Gastrocnemius medialis (tissue), 4 donors: Measurements from ENCODE around the gene DCC. TPM values are rescaled to one million over a fixed set of nuclear protein-coding genes. Genes with fewer than 3 reads are reported as not detected.

ENCODE experiments used
- ATAC-seq, 2 donors: fragments of 150-250 bp; one replicate each; pipeline ENCODE4 v1.9.1; 2016
- DNase-seq, 2 donors: peaks; one replicate each; pipeline ENCODE4 v3.0.0-alpha.2; 2019
- H3K27ac ChIP-seq, 4 donors: fragments of 200-600 bp; sonication (generic); 1 replicate in 1 of 4; 2 replicates in 3 of 4; pipeline ENCODE4 v1.5.1; 2016 to 2018; ENCODE audit warnings: mild to moderate bottlenecking in 2 of 4, moderate library complexity in 1 of 4
- H3K27me3 ChIP-seq, 3 donors: fragments of 200-600 bp; sonication (generic) in 2 of 3; 1 replicate in 1 of 3; 2 replicates in 2 of 3; pipeline versions ENCODE4 v1.5.1 to v1.6.0; 2016 to 2019; ENCODE audit warnings: mild to moderate bottlenecking in 1 of 3, moderate library complexity in 1 of 3
- H3K36me3 ChIP-seq, 2 donors: fragments of 200-600 bp; sonication (generic) in 1 of 2; one replicate each; pipeline ENCODE4 v1.5.1; 2017 to 2018
- H3K4me1 ChIP-seq, 2 donors: fragments of 200-600 bp; sonication (generic) in 1 of 2; one replicate each; pipeline ENCODE4 v1.5.1; 2016 to 2017; ENCODE audit warnings: mild to moderate bottlenecking in 2 of 2
- H3K4me3 ChIP-seq, 4 donors: fragments of 200-600 bp; sonication (generic) in 3 of 4; 1 replicate in 1 of 4; 2 replicates in 3 of 4; pipeline ENCODE4 v1.5.1; 2016 to 2019; ENCODE audit warnings: mild to moderate bottlenecking in 2 of 4
- H3K9me3 ChIP-seq, 3 donors: fragments of 200-600 bp; sonication (generic) in 2 of 3; 1 replicate in 1 of 3; 2 replicates in 2 of 3; pipeline ENCODE4 v1.5.1; 2016 to 2019
- POLR2A ChIP-seq, 2 donors: fragments of 450-650 bp; IDR thresholded peaks; one replicate each; pipeline ENCODE4 v1.6.1; 2017; ENCODE audit warnings: antibody characterized with exemption in 2 of 2, mild to moderate bottlenecking in 2 of 2, moderate library complexity in 2 of 2
- in situ Hi-C, 4 donors: fragments of 200-750 bp; cut with MboI; loops; one replicate each; pipeline versions ENCODE4 v1.15.0 to v1.8.0; 2017; ENCODE audit warnings: low sequenced_read_pairs in 4 of 4
- intact Hi-C: fragments of 100-400 bp; cut with DNase I; formaldehyde crosslinking; loops from one replicate; pipeline ENCODE4 v1.15.1; 2023; ENCODE audit warnings: low total_unique reads
- total RNA-seq, 4 donors: library from RNA; depleted of rRNA; stranded (reverse); fragments of >200 nt; gene quantifications; one replicate each; pipeline versions ENCODE4 v1.1.0 to v1.2.3, GENCODE V29; 2016
- TF ChIP-seq, protein P1 (sequence below), 5 experiments: fragments of 450-650 bp in 3 of 5; fragments of 200-600 bp in 2 of 5; sonication (generic) in 2 of 5; IDR thresholded peaks in 4 of 5; conservative IDR thresholded peaks in 1 of 5; 1 replicate in 4 of 5; 2 replicates in 1 of 5; pipeline ENCODE4 v1.5.1; 2016 to 2019; ENCODE audit warnings: antibody characterized with exemption in 5 of 5, mild to moderate bottlenecking in 3 of 5, moderate library complexity in 3 of 5

DCC gene, protein sequence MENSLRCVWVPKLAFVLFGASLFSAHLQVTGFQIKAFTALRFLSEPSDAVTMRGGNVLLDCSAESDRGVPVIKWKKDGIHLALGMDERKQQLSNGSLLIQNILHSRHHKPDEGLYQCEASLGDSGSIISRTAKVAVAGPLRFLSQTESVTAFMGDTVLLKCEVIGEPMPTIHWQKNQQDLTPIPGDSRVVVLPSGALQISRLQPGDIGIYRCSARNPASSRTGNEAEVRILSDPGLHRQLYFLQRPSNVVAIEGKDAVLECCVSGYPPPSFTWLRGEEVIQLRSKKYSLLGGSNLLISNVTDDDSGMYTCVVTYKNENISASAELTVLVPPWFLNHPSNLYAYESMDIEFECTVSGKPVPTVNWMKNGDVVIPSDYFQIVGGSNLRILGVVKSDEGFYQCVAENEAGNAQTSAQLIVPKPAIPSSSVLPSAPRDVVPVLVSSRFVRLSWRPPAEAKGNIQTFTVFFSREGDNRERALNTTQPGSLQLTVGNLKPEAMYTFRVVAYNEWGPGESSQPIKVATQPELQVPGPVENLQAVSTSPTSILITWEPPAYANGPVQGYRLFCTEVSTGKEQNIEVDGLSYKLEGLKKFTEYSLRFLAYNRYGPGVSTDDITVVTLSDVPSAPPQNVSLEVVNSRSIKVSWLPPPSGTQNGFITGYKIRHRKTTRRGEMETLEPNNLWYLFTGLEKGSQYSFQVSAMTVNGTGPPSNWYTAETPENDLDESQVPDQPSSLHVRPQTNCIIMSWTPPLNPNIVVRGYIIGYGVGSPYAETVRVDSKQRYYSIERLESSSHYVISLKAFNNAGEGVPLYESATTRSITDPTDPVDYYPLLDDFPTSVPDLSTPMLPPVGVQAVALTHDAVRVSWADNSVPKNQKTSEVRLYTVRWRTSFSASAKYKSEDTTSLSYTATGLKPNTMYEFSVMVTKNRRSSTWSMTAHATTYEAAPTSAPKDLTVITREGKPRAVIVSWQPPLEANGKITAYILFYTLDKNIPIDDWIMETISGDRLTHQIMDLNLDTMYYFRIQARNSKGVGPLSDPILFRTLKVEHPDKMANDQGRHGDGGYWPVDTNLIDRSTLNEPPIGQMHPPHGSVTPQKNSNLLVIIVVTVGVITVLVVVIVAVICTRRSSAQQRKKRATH (N-terminal part only)
- total RNA-seq, result not detected

DNA sequence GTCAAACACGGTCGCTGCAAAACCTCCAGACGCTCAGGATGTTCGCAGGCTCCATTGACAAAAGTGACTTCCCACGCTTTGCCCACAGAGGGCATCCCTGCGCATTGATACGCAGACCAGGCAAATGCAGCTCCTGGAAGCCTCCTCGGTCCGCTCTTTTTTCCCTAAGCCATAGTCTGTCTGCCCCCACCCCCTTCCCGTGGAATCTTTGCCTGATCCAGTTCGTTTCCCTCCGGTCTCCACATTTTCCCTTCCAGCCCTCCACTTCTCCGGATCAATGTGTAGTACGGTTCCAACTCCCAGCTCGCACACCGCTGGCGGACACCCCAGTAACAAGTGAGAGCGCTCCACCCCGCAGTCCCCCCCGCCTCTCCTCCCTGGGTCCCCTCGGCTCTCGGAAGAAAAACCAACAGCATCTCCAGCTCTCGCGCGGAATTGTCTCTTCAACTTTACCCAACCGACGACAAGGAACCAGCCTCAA, at the start of gene DCC:
Gene DCC, plus strand, starts transcription at position 307 of the 481 bp plus-strand sequence. CDS start 591 bp downstream, outside the sequence.
- peaks cover 32 to 34% (median 33%) of the 10 kb centered on the region in 3 donors for H3K27me3 ChIP-seq
- intact Hi-C loops, result no loop called here
- ATAC-seq (no peak), DNase-seq (no peak)
- H3K4me1 ChIP-seq, result no peaks in the 10 kb centered on the region
- H3K27ac ChIP-seq, result no peak within 1 kb of the TSS
- H3K36me3 ChIP-seq, result no peaks in the 10 kb centered on the region
- H3K4me3 ChIP-seq, result no peak within 1 kb of the TSS
- H3K9me3 ChIP-seq, result no peaks in the 10 kb centered on the region
- TF ChIP-seq, protein P1, sequence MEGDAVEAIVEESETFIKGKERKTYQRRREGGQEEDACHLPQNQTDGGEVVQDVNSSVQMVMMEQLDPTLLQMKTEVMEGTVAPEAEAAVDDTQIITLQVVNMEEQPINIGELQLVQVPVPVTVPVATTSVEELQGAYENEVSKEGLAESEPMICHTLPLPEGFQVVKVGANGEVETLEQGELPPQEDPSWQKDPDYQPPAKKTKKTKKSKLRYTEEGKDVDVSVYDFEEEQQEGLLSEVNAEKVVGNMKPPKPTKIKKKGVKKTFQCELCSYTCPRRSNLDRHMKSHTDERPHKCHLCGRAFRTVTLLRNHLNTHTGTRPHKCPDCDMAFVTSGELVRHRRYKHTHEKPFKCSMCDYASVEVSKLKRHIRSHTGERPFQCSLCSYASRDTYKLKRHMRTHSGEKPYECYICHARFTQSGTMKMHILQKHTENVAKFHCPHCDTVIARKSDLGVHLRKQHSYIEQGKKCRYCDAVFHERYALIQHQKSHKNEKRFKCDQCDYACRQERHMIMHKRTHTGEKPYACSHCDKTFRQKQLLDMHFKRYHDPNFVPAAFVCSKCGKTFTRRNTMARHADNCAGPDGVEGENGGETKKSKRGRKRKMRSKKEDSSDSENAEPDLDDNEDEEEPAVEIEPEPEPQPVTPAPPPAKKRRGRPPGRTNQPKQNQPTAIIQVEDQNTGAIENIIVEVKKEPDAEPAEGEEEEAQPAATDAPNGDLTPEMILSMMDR (IDR thresholded peaks at IDR 0.05 in 4 of 5, conservative IDR thresholded peaks at IDR 0.05 in 1 of 5), result no peak
- TF ChIP-seq POLR2A (IDR thresholded peaks at IDR 0.05), result no peak
- in situ Hi-C loops, result no loop called here

DNA sequence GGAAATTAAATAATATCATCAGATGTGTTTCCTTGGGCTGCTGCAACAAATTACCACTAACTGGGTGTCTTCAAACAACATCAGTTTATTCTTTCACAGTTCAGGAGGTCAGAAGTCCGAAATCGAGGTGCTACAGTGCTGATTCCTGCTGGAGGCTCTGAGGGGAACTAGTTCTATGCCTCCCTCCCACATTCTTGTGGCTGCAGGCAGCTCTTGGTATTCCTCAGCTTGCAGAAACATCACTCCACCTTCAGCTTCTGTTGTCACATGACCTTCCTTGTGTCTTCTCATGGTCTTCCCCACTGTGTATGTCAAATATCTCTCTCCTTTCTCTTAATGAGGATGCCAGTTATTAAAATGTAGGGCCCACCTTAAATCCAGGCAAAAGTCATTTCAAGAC, 29.3 kb upstream of the DCC start:
- no peaks in the 10 kb centered on the region for H3K9me3 ChIP-seq
- intact Hi-C loops, result no loop called here
- no peaks in the 10 kb centered on the region for H3K27me3 ChIP-seq
- no peak overlapping the region for H3K27ac ChIP-seq
- H3K36me3 ChIP-seq, result no peaks in the 10 kb centered on the region
- in situ Hi-C loops, result no loop called here
- no peak overlapping the region for H3K4me3 ChIP-seq
- DNase-seq (no peak), ATAC-seq (no peak)
- H3K4me1 ChIP-seq, result no peaks in the 10 kb centered on the region
- TF ChIP-seq POLR2A (IDR thresholded peaks at IDR 0.05), result no peak
- TF ChIP-seq, protein P1 (IDR thresholded peaks at IDR 0.05 in 4 of 5, conservative IDR thresholded peaks at IDR 0.05 in 1 of 5), result no peak

DNA sequence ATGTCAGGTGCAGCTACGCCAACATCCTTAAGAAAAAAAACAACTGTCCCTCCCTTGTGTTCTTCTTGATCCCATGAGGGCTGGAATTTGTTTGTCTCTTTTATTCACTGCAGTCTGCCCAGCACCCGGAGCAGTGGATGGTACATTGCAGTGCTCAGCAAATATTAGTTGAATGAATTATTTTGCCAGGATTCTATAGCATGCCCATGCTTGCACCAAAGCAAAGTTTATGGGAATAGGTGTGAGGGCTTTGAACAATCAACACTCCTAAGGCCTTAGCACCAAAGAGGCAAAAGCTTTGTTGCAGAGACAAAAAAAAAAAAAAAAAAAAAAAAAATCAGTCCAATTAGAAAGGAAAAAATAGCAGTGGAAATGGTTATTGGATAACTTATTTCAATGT, 28.7 kb upstream of the DCC start:
- Histone ChIP-seq H3K4me3 (no peak overlapping the region), H3K27me3 (no peaks in the 10 kb centered on the region), H3K9me3 (no peaks in the 10 kb centered on the region), H3K4me1 (no peaks in the 10 kb centered on the region), H3K27ac (no peak overlapping the region), H3K36me3 (no peaks in the 10 kb centered on the region)
- intact Hi-C loops, result no loop called here
- in situ Hi-C loops, result no loop called here
- DNase-seq, result no peak
- TF ChIP-seq, protein P1 (IDR thresholded peaks at IDR 0.05 in 4 of 5, conservative IDR thresholded peaks at IDR 0.05 in 1 of 5), result no peak
- TF ChIP-seq POLR2A (IDR thresholded peaks at IDR 0.05), result no peak
- no peak for ATAC-seq

DNA sequence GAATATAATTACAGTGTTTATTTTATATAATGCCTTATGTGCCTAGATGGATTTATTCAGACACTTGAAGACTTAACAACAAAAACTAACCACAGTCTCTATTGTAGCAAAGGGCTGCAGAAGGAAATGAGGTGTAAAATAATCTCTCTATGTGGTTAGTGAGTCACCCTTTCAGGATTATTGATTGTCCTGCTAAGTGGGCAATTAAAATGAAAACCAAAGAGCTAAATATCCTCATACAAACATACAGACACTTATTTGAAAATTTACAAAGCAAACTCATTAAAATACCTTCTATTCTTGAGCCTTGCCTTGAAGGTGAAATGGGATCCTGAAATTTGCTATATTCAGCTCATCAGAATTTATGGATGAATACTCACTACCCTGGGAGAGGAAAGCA, 27.7 kb upstream of the DCC start:
- no peak overlapping the region for H3K27ac ChIP-seq
- ATAC-seq, result no peak

More for the DNA sequence above, 27.7 kb upstream of the DCC start:
- Histone ChIP-seq H3K4me3 (no peak overlapping the region), H3K9me3 (no peaks in the 10 kb centered on the region), H3K36me3 (no peaks in the 10 kb centered on the region), H3K27me3 (no peaks in the 10 kb centered on the region), H3K4me1 (no peaks in the 10 kb centered on the region)
- TF ChIP-seq, protein P1 (IDR thresholded peaks at IDR 0.05 in 4 of 5, conservative IDR thresholded peaks at IDR 0.05 in 1 of 5), result no peak
- in situ Hi-C loops (no loop called here), intact Hi-C loops (no loop called here)
- DNase-seq, result no peak
